IMR-90 (cell line): ENCODE data around the gene GXYLT1. TPM values are rescaled to one million over a fixed set of nuclear protein-coding genes. Genes with fewer than 3 reads are reported as not detected.

Source experiments
- ATAC-seq: fragments of 200-7000 bp; cut with Tn5 transposase; 2 replicates; pipeline ENCODE4 v1.9.1; 2020; ENCODE audit warnings: low read depth, mild to moderate bottlenecking, moderate library complexity
- BruUV-seq: library from RNA; stranded (reverse); fragments of 400-500 nt; replicated peaks from 2 replicates; lab custom pipeline; 2021; lab: Mats Ljungman, UMichigan
- CTCF ChIA-PET: fragments of 300-600 bp; formaldehyde crosslinking; extraction: SDS; loops from one replicate; lab custom pipeline; 2021; ENCODE audit warnings: antibody characterized with exemption; lab: Yijun Ruan, JAX
- POLR2A ChIA-PET: fragments of 300-600 bp; sonication (Branson Sonifier 250); formaldehyde crosslinking; loops from one replicate; lab custom pipeline; 2022; ENCODE audit warnings: antibody characterized with exemption; ENCODE audit not compliant: unreplicated experiment; lab: Charles Lee
- DNase-seq: peaks from one replicate; pipeline ENCODE4 v3.0.0; 2013
- H2AFZ ChIP-seq: replicated peaks from 2 replicates; pipeline ENCODE3; 2013; ENCODE audit warnings: low read length, mild to moderate bottlenecking; ENCODE audit not compliant: poor library complexity
- H2AK5ac ChIP-seq: 2 replicates; pipeline ENCODE4 v1.6.1; 2013; ENCODE audit warnings: low read depth, low read length, inconsistent platforms
- H2AK9ac ChIP-seq: replicated peaks from 2 replicates; pipeline ENCODE3; 2013; ENCODE audit warnings: mild to moderate bottlenecking, low read depth, low read length, moderate library complexity; ENCODE audit not compliant: poor library complexity
- H2BK120ac ChIP-seq: 2 replicates; pipeline ENCODE4 v1.6.1; 2013; ENCODE audit warnings: low read depth, low read length, inconsistent platforms
- H2BK15ac ChIP-seq: 3 replicates; pipeline ENCODE4 v1.6.1; 2013; ENCODE audit warnings: low read depth, low read length, inconsistent platforms
- H2BK20ac ChIP-seq: 2 replicates; pipeline ENCODE4 v1.6.1; 2013; ENCODE audit warnings: low read depth, mild to moderate bottlenecking, inconsistent platforms, low read length, moderate library complexity
- H2BK5ac ChIP-seq: 2 replicates; pipeline ENCODE4 v1.6.1; 2013; ENCODE audit warnings: mild to moderate bottlenecking, low read depth, low read length, inconsistent platforms; ENCODE audit not compliant: poor library complexity, severe bottlenecking
- H3K14ac ChIP-seq: replicated peaks from 2 replicates; pipeline ENCODE4 v1.6.1; 2013; ENCODE audit warnings: low read depth, low read length, inconsistent platforms
- H3K18ac ChIP-seq: 2 replicates; pipeline ENCODE4 v1.6.1; 2013; ENCODE audit warnings: low read depth, low read length, control low read depth
- H3K23ac ChIP-seq: 2 replicates; pipeline ENCODE4 v1.6.1; 2013; ENCODE audit warnings: low read depth, low read length, inconsistent platforms
- H3K27ac ChIP-seq: 2 replicates; pipeline ENCODE4 v1.5.1; 2013; ENCODE audit warnings: mild to moderate bottlenecking, control low read depth, low read length; ENCODE audit not compliant: insufficient read depth
- H3K27me3 ChIP-seq: 2 replicates; pipeline ENCODE4 v1.6.1; 2013; ENCODE audit warnings: low read length; ENCODE audit not compliant: control insufficient read depth, insufficient read depth
- H3K36me3 ChIP-seq: 2 replicates; pipeline ENCODE4 v1.6.1; 2013; ENCODE audit warnings: low read length, mixed read lengths; ENCODE audit not compliant: control insufficient read depth, insufficient read depth
- H3K4ac ChIP-seq: 2 replicates; pipeline ENCODE4 v1.6.1; 2013; ENCODE audit warnings: low read depth, low read length, inconsistent platforms
- H3K4me1 ChIP-seq: 2 replicates; pipeline ENCODE4 v1.6.1; 2013; ENCODE audit warnings: low read length, mixed read lengths; ENCODE audit not compliant: control insufficient read depth, insufficient read depth
- H3K4me2 ChIP-seq: 2 replicates; pipeline ENCODE4 v1.6.1; 2013; ENCODE audit warnings: low read depth, mild to moderate bottlenecking, control low read depth, low read length, moderate library complexity
- H3K4me3 ChIP-seq: 2 replicates; pipeline ENCODE4 v1.5.1; 2013; ENCODE audit warnings: low read depth, mild to moderate bottlenecking, control low read depth, low read length, moderate library complexity; ENCODE audit not compliant: insufficient read depth
- H3K56ac ChIP-seq: 2 replicates; pipeline ENCODE4 v1.6.1; 2013; ENCODE audit warnings: low read length, inconsistent platforms; ENCODE audit not compliant: insufficient read depth; ENCODE audit errors: extremely low read depth
- H3K79me1 ChIP-seq, 2 experiments: 2 replicates each; pipeline ENCODE4 v1.6.1; 2013; ENCODE audit warnings: low read length in 2 of 2, inconsistent platforms in 1 of 2, low read depth in 1 of 2
- H3K9ac ChIP-seq: 2 replicates; pipeline ENCODE4 v1.6.1; 2013; ENCODE audit warnings: low read depth, low read length, control low read depth
- H3K9me1 ChIP-seq: 2 replicates; pipeline ENCODE4 v1.6.1; 2013; ENCODE audit warnings: low read length, inconsistent platforms; ENCODE audit not compliant: insufficient read depth
- H3K9me3 ChIP-seq: 2 replicates; pipeline ENCODE4 v1.6.1; 2013; ENCODE audit warnings: low read length; ENCODE audit not compliant: control insufficient read depth, insufficient read depth
- H4K20me1 ChIP-seq: 2 replicates; pipeline ENCODE4 v1.6.1; 2013; ENCODE audit warnings: low read length, inconsistent platforms; ENCODE audit not compliant: insufficient read depth
- H4K5ac ChIP-seq: 2 replicates; pipeline ENCODE4 v1.6.1; 2013; ENCODE audit warnings: mild to moderate bottlenecking, low read depth, low read length, control low read depth
- H4K8ac ChIP-seq, 2 experiments: 2 replicates each; pipeline ENCODE4 v1.6.1; 2013; ENCODE audit warnings: low read depth in 2 of 2, low read length in 2 of 2, control low read depth in 1 of 2, inconsistent platforms in 1 of 2
- H4K91ac ChIP-seq: 2 replicates; pipeline ENCODE4 v1.6.1; 2013; ENCODE audit warnings: low read depth, low read length, inconsistent platforms; ENCODE audit not compliant: insufficient read depth
- CHD1 ChIP-seq: IDR thresholded peaks from 2 replicates; pipeline ENCODE4 v1.6.1; 2012; ENCODE audit warnings: low read depth, low read length, improper control_type of control experiment
- ELK1 ChIP-seq: fragments of 150-350 bp; IDR thresholded peaks from 2 replicates; pipeline ENCODE4 v1.6.1; 2016; ENCODE audit warnings: low read depth, mild to moderate bottlenecking, low read length, moderate library complexity, borderline replicate concordance
- MAFK ChIP-seq: IDR thresholded peaks from 2 replicates; pipeline ENCODE4 v1.6.1; 2012; ENCODE audit warnings: low read depth, low read length, improper control_type of control experiment
- MXI1 ChIP-seq: IDR thresholded peaks from 2 replicates; pipeline ENCODE4 v1.6.1; 2012; ENCODE audit warnings: low read depth, mild to moderate bottlenecking, low read length, moderate library complexity, borderline replicate concordance
- RFX5 ChIP-seq: IDR thresholded peaks from 2 replicates; pipeline ENCODE4 v1.8.0; 2012; ENCODE audit warnings: low read depth, mild to moderate bottlenecking, low read length, moderate library complexity
- SMC3 ChIP-seq: fragments of 150-350 bp; IDR thresholded peaks from 2 replicates; pipeline ENCODE4 v1.6.1; 2016; ENCODE audit warnings: low read depth, mild to moderate bottlenecking, antibody characterized with exemption, low read length, moderate library complexity
- WGBS, 2 experiments: methylation state at CpG; one replicate each; pipeline versions ENCODE4 v1.1.5 to v1.1.7; 2013; ENCODE audit warnings: missing lambda C conversion rate in 2 of 2; ENCODE audit not compliant: insufficient read length in 1 of 2; ENCODE audit errors: extremely low coverage in 2 of 2; 5-methylcytosine and 5-hydroxymethylcytosine counted together
- dilution Hi-C: fragments of 300-500 bp; cut with HindIII; formaldehyde crosslinking; loops from one replicate; pipeline ENCODE4 v1.14.3; 2018; ENCODE audit warnings: low sequenced_read_pairs; ENCODE audit not compliant: unreplicated experiment
- in situ Hi-C: fragments of 300-500 bp; cut with MboI; formaldehyde crosslinking; loops from 3 replicates; pipeline ENCODE4 v1.14.3; 2019; ENCODE audit warnings: low sequenced_read_pairs, inconsistent platforms, mixed read lengths
- intact Hi-C: fragments of 100-400 bp; cut with micrococcal nuclease; formaldehyde crosslinking; loops from 2 replicates; pipeline ENCODE4 v1.10.0; 2022
- polyA plus RNA-seq, 3 experiments: library from polyadenylated mRNA; depleted of rRNA; stranded (reverse); fragments of >200 nt; gene quantifications; 2 replicates each; pipeline ENCODE4 v1.2.3, GENCODE V29; 2012; ENCODE audit warnings: low replicate concordance in 1 of 3
- total RNA-seq: library from RNA; depleted of rRNA; stranded (reverse); fragments of >200 nt; gene quantifications from 2 replicates; pipeline ENCODE4 v1.2.3, GENCODE V29; 2012

The GXYLT1 gene
- total and polyA plus RNA-seq, 2 of the 4 experiments (the other 2 are of a cell fraction) = 8.5 to 8.6 TPM

- no CpG with 5 or more reads among the region's 4 CpGs for WGBS, 2 experiments
- H2BK120ac ChIP-seq = no peak overlapping the region
- peaks cover 0 to 3% of the 10 kb centered on the region in 2 experiments; a peak in 2 of 4 replicates for H3K79me1 ChIP-seq
- H2BK20ac ChIP-seq = no peak overlapping the region
- dilution Hi-C loops (no loop called here), in situ Hi-C loops (no loop called here), intact Hi-C loops (no loop called here)
- ChIA-PET CTCF (interaction anchor here (0.6 kb wide), 1 partner anchor 48 kb away, joined by 3 read pairs; no protein-coding TSS in a partner anchor), POLR2A (no interaction called here)
- no peak overlapping the region for H2BK15ac ChIP-seq
- no peak overlapping the region for H3K27ac ChIP-seq
- no peaks in the 10 kb centered on the region for H3K36me3 ChIP-seq
- H3K23ac ChIP-seq = no peak overlapping the region
- no peaks in the 10 kb centered on the region for H3K4me1 ChIP-seq
- H3K9ac ChIP-seq = no peak overlapping the region
- no peak overlapping the region for H3K4me2 ChIP-seq
- no peak overlapping the region for H3K56ac ChIP-seq
- no peaks in the 10 kb centered on the region for H3K9me1 ChIP-seq
- no peak overlapping the region for H3K14ac ChIP-seq
- no peaks in the 10 kb centered on the region for H3K9me3 ChIP-seq
- TF ChIP-seq CHD1 (no peak), MXI1 (no peak), RFX5 (no peak), MAFK (no peak), SMC3 (no peak), ELK1 (no peak)
- DNase-seq (no peak), ATAC-seq (no peak)
- H3K18ac ChIP-seq = no peak overlapping the region
- H4K91ac ChIP-seq = no peak overlapping the region
- no peak overlapping the region for H4K8ac ChIP-seq
- no peak overlapping the region for H3K4ac ChIP-seq
- H4K5ac ChIP-seq = no peak overlapping the region
- no peaks in the 10 kb centered on the region for H3K27me3 ChIP-seq
- H2AFZ ChIP-seq = no peak overlapping the region
- no peak overlapping the region for H2AK5ac ChIP-seq
- no peak overlapping the region for H2BK5ac ChIP-seq
- BruUV-seq = no TSS peak
- H3K4me3 ChIP-seq = no peak overlapping the region
- H2AK9ac ChIP-seq = no peak overlapping the region
- H4K20me1 ChIP-seq = no peaks in the 10 kb centered on the region
Measured at GRCh38 chr12:42103155-42103554, 41.5 kb downstream of the GXYLT1 start.
